SK-N-SH treated with all-trans-retinoic acid at 6 μM for 48 hours (cell line): ENCODE data around the gene SORCS2.

Experiments
- CSRNP3 ChIP-seq: fragments of 250-450 bp; sonication (Bioruptor Pico); IDR thresholded peaks from 2 replicates; pipeline ENCODE4 v1.5.1; 2021; ENCODE audit warnings: mild to moderate bottlenecking, moderate library complexity
- OSR1 ChIP-seq: fragments of 250-450 bp; sonication (Bioruptor Pico); IDR thresholded peaks from 2 replicates; pipeline ENCODE4 v1.8.0; 2022; ENCODE audit warnings: moderate library complexity, mild to moderate bottlenecking, inconsistent platforms
- RARB ChIP-seq: fragments of 250-450 bp; sonication (Bioruptor Pico); IDR thresholded peaks from 2 replicates; pipeline ENCODE4 v1.8.0; 2021; ENCODE audit warnings: mild to moderate bottlenecking, moderate library complexity

- TF ChIP-seq OSR1 (CRISPR knock-in tag): no peak
- TF ChIP-seq CSRNP3 (CRISPR knock-in tag): no peak
- TF ChIP-seq RARB: no peak
These were observed 34.7 kb downstream of the SORCS2 start for GRCh38 chr4:7227008-7227407.
